Measurements from ENCODE around the gene KRT33B.
"Not testable (repeated sequence)": the region's sequence is repeated elsewhere in the genome, so short reads cannot be mapped to it uniquely, and the experiment has no call there.

Gene KRT33B

DNA sequence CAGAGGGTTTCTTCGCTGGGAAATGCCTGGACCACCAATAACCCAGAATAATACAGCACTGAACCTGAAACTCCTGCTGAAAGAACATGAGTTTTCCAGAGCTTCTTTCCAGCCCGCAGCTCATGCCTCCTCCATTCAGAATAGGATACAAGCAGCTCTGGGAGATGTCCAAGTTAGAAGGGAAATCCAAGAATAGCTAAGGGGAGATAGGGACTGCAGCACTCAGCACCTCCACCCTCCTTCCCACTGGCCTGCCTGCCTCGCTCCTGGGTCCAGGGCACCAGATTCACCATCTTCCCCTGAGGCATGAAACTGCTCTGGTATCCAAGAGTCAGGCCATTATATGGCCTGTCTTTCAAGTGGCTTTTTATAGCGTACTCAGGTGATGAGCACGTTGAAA lies 23.7 kb upstream of the KRT33B start:
- no peak for DNase-seq

DNA sequence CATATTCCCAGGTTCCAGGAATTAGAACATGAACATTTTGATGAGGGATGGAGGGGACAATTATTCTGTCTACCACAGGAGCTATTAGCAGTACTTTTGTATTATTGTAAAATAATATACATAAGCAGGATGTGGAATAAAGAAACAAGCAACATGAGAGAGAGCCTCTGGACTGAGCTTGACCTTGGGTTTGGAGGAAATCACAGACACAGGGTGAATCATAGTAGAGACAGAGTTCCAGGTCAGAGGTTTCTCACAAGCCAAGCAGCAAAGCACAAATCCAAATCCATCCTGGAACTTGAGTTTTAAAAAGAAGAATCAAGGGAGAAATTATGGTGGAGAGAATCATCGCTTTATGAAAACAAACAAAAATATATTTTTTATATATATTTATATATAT lies 22.7 kb upstream of the KRT33B start:
- DNase-seq = no peak

GRCh38 chr17:41391535-41391934 lies 21.9 kb upstream of the KRT33B start:
- no peak for DNase-seq

DNA sequence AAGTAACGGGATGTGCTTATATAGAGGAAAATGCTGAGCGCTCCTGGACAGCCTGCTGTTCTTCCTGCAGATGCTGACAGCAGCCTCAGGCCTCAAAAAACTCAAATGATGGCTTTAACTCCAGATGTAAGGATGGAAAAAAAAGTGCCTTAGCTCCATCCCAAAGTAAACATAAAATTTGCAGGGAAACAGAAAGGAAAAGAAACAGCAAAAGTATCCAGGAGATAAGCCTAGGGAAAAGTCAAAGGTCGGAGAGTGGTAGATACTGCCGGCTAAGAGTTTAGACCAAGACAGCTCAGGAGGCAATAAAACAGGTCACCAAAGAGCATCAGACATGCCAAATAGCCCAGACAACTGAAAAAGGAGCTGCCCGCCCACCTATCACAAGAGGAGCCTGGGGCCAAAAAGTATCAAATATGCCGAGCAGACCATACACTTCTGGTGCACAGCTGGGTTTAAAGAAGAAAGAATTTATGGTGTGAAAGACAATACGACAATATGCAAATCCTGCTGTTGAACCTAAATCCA lies 20.9 kb upstream of the KRT33B start:
- no peak for DNase-seq

DNA sequence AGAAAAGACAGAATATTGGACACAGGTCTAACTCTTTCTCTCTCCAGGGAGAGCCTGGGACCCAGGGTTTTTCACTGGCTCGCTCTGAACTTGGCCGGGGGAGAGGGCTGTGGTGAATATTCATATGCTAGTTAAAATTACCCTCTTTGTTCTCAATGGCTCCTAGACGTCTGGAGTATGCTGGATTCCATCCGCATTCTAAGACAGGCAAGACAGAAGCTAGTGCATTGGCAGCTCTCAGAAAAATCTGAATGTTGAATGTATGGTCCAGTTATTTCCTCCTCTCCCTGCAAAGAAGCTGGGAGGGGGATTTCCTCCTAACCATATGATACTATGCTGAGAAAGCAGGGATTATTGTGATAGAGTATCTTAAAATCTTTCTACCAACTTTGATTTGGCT lies 18.1 kb upstream of the KRT33B start:
- no peak for DNase-seq

DNA sequence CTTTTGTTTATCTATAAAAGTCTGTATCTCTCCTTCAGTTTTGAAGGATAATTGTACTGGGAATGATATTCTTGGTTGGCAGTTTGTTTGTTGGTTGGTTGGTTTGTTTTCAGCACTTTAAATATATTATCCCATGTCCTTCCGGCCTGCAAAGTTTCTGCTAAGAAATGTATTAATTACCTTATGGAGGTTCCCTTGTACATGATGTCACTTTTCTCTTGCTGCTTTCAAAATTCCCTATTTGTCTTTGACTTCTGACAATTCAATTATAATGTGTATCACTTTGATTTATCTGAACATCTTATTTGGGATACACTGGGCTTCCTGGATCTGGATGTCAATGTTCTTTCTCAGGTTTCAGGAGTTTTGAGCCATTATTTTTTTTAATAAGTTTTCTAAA lies 16.6 kb upstream of the KRT33B start:
- DNase-seq = no peak

DNA sequence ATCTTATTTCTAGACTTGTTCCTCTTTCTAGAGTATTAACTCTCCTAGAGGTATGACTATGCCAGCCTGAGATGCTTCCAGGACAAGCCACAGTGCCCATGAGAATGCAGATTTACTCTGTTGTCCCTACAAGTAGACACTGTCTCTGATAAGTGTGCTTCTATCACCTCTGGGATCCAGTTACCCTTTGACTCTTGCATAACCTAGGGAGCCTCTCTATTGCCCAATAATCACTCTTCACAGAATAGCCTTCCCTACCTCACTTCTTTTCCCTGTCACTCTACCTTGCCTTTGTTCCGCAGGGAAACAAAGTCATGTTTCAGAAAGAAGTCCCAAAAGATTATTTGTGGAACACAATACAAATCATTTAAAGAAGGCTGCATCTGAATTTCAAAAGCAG lies 14.1 kb upstream of the KRT33B start:
- no peak for DNase-seq

- DNase-seq = no peak
These were observed 12.8 kb upstream of the KRT33B start for GRCh38 chr17:41382394-41382793.

DNA sequence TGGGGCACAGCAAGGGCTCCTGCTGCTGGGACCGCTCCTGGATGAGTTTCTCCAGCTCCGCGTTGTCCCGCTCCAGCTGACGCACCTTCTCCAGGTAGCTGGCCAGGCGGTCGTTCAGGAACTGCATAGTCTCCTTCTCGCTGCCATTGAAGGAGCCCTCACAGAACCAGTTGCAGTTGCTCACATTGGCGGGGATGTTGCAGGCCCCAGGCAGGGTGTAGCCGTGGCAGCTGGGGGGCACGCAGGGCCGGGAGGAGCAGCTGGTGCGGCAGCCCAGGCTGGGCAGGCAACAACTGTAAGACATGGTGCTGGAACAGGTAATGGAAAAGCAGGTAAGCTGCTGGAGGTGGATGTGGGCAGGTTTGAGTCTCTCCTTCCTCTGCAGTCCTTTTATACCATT lies 12.3 kb upstream of the KRT33B start, which contains the start of gene KRT34:
Gene KRT34, minus strand, starts transcription at position 364 of the 400 bp plus-strand sequence. Its CDS starts 60 bp downstream, at position 304.
- not testable (repeated sequence) for DNase-seq

DNA sequence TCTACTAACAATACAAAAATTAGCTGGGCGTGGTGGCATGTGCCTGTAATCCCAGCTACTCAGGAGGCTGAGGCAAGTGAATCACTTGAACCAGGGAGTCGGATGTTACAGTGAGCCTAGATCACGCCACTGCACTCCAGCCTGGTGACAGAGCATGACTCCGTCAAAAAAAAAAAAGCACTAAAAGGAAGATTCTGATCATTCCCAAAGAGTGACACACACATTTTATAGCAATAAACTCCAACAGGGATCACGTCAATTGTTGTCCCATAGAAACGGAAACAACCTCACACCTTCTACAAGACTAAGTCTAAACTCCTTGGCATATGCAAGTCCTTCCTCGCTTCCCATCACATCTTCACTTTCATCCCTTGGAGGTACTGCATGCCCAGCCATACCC lies 10.5 kb upstream of the KRT33B start:
- not testable (repeated sequence) for DNase-seq

- DNase-seq = no peak
These were observed 7.9 kb upstream of the KRT33B start for GRCh38 chr17:41377546-41377945.

- DNase-seq = no peak
These were observed 590 bp downstream of the KRT33B start for GRCh38 chr17:41369023-41369422.

- no peak for DNase-seq
These were observed 2.1 kb downstream of the KRT33B start for GRCh38 chr17:41367426-41368075.

DNA sequence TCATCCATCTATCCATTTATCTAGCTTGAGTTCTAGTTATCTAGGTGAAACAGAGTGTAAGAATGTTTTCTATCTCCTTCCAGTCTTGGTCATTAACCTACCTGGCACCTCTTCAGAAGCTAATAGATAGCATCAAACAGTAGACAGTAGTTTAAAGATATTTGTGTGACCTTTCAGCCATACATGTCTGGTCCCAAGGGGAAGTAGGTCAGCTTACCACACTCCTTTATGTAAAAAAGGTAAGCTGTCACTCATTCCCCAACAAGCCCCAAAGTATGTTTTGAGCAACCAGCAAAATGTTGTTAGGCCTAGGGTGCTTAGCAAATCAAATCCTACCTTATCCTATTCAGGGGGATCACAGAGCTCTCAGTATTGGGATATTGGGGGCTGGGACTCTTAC lies 3.5 kb downstream of the KRT33B start:
- DNase-seq = no peak

GRCh38 chr17:41363881-41364280 lies 5.7 kb downstream of the KRT33B start:
- DNase-seq = no peak

DNA sequence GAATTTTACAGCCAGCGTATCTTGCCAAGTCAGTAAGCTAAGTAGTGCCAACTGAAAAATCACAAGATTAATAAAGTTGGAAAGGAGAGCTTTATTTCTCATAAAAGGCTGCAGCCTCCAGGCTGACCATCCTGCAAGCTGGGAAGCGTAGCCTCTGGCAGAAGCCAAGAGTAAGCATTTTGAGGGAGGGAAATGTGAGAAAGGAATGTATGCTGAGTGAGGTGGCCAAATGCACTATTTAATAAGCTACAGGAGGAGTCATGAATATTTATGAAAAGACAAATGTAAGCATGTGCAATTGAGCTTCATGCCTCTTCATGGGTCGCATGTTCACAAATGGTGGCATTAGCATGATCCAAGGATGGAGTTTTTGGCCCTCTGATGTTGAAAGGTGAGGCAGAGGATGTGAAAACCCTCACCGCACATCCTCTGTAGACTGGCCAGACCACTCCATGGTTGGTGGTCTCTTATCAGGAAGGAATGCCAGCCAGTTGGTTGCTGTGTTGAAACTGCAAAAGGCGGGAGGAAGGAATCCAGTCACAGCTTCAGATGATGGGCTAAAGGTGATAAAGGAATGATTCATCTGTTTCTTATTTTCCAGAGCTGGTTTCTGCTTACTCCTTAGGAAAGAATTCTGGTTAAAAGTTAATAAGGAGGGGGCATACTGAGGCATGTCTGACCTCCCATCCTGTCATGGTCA lies 9.2 kb downstream of the KRT33B start:
- DNase-seq = no peak

GRCh38 chr17:41354536-41354935 lies 15.1 kb downstream of the KRT33B start:
- no peak for DNase-seq

- no peak for DNase-seq
These were observed 16.8 kb downstream of the KRT33B start for GRCh38 chr17:41352597-41353366.

GRCh38 chr17:41351177-41351576 lies 18.4 kb downstream of the KRT33B start:
- no peak for DNase-seq

GRCh38 chr17:41350381-41350878 lies 19.2 kb downstream of the KRT33B start, which contains the start of gene KRT33A:
Gene KRT33A, minus strand, starts transcription at chr17:41350828. Its CDS starts 61 bp downstream, at chr17:41350767.
- not testable (repeated sequence) for DNase-seq

GRCh38 chr17:41347869-41348760 lies 21.5 kb downstream of the KRT33B start:
- no peak for DNase-seq

- not testable (repeated sequence) for DNase-seq
These were observed 23.2 kb downstream of the KRT33B start for GRCh38 chr17:41346421-41346820.

Data from activated effector memory CD4-positive, alpha-beta T cell treated with Interleukin-2 at 50 U/mL for 16 hours (primary cell).